Right ventricle myocardium inferior (tissue), 1 donor: ENCODE results near the gene GOLT1A. TPM values are rescaled to one million over a fixed set of nuclear protein-coding genes. Genes with fewer than 3 reads are reported as not detected.

Experiments
- ATAC-seq: fragments of 200-7000 bp; cut with Tn5 transposase; one replicate; pipeline ENCODE4 v1.9.1; 2020; ENCODE audit warnings: mild to moderate bottlenecking, moderate library complexity
- DNase-seq: peaks from one replicate; pipeline ENCODE4 v3.0.0; 2021; ENCODE audit errors: missing footprints
- intact Hi-C: fragments of 100-400 bp; cut with DNase I; formaldehyde crosslinking; loops from one replicate; pipeline ENCODE4 v1.11.0; 2022
- total RNA-seq: library from RNA; stranded (reverse); fragmentation: NEBNext Ultra II Directional; extraction: Animal tissue kit (Norgen Biotek cat#: 25700); gene quantifications from one replicate; pipeline ENCODE4 v1.2.1, GENCODE V29; 2021
- donor health status: DM: no; HTN: yes; CAD: no; lungs with severe emphysema.

GOLT1A gene
- total RNA-seq, 1 donor from 2014 or later: not detected

DNA sequence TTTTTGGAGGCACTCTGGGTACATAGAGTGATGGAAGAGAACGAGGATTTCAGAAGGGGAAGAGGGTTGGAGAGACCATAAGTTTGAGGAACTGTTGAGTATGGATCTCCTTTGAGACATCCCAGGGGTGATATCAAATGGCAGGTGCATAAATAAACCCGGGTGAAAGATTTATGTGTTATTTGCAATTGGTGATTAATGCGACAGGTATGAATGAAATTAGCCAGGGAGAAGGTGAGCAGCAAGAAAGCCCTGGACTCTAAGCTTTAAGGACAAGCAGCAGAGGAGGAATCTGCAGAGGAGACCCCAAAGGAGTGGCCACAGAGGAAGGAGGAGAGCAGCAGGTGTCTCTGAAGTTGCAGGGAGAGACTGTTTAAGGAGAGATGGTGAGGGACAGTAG, 38.8 kb downstream of the GOLT1A start:
- DNase-seq (peak; percentile 1), ATAC-seq (no peak)
- intact Hi-C loops: no loop called here

GRCh38 chr1:204172404-204173029, 41.3 kb downstream of the GOLT1A start:
- DNase-seq: no peak
- ATAC-seq: no peak
- intact Hi-C loops: no loop called here

- intact Hi-C loops: no loop called here
- no peak for DNase-seq
- no peak for ATAC-seq
These were observed 42.0 kb downstream of the GOLT1A start for GRCh38 chr1:204171751-204172178.

GRCh38 chr1:204170494-204171155, 43.2 kb downstream of the GOLT1A start:
- DNase-seq (no peak), ATAC-seq (no peak)
- intact Hi-C loops: no loop called here

- DNase-seq (no peak), ATAC-seq (no peak)
- intact Hi-C loops: no loop called here
These were observed 43.9 kb downstream of the GOLT1A start for GRCh38 chr1:204169858-204170257.

DNA sequence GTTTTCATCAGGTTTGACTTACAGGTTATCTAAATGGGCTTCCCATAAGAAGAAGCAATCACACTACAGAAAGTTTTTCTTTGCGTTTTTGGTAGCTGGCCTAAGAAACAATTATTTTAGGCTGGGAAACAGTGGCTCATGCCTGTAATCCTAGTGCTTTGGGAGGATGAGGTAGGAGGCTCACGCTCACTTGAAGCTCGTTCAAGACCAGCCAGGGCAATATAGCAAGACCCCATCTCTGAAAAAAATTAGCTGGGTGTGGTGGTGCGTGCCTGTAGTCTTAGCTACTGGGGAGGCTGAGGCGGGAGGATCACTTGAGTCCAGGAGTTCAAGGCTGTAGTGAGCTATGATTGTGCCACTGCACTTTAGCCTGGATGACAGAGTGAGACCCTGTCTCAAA, 46.1 kb downstream of the GOLT1A start:
- intact Hi-C loops: no loop called here
- ATAC-seq (no peak), DNase-seq (no peak)

GRCh38 chr1:204166219-204166618, 47.6 kb downstream of the GOLT1A start, which contains the start of gene REN:
REN (minus strand) TSS chr1:204166337; CDS start chr1:204166293, 44 bp downstream.
- intact Hi-C loops: no loop called here
- ATAC-seq (no peak), DNase-seq (no peak)

DNA sequence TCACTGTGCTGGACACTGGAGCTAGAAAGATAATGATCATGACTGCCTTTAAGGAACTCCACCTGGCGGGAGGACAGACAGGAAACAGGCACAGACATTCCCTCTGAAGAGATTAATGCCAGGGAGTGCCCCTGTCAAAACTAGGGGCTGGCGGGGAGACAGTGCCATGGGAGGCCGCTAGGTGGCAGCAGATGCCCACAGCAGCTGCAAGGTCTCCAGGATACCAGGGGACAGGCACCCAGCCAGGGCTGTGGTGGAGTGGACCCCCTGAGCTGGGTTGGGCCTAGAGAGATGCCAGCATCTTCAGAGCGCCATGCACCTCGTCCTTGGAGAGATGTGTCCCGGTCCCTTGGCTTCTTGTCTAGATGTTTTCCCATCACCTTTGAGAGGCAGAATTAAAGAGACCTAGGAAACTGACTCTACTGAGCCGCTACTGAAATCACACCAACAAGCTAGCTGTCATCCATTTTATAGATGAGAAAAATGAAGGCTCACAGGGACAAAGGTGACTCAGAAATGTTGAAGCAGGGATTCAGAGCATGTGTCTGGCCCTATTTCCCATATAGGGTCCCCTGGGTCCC, 51.2 kb downstream of the GOLT1A start:
- ATAC-seq (peak; percentile 84), DNase-seq (peak; percentile 89)
- intact Hi-C loops: loop anchor here (1.0 to 2.0 kb wide), 3 partner anchors 45 to 236 kb away; no protein-coding TSS in a partner anchor

GRCh38 chr1:204161609-204162493, 51.9 kb downstream of the GOLT1A start:
- DNase-seq (peak; percentile 45), ATAC-seq (no peak)
- intact Hi-C loops: loop anchor here (1.0 to 2.0 kb wide), 3 partner anchors 45 to 237 kb away; no protein-coding TSS in a partner anchor

DNA sequence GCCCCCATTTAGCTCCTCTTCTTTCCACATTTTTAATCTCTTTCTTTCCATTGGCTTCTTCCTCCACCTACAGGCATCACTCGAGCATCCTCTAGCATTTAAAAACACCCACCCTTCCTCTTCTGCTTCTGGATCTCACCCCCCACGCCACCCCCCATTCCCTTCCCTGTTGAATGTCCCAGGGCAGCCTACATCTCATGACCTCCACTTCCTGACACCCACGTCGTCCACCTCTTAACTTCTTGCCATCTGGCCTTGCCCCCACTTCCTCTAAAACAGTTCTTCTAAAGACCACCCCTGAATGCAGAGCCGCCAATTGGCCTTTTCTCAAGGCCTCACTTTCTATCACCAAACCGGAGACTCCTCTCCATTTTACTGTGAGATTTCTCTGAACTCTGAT, 55.8 kb downstream of the GOLT1A start:
- intact Hi-C loops: no loop called here
- DNase-seq (no peak), ATAC-seq (no peak)

DNA sequence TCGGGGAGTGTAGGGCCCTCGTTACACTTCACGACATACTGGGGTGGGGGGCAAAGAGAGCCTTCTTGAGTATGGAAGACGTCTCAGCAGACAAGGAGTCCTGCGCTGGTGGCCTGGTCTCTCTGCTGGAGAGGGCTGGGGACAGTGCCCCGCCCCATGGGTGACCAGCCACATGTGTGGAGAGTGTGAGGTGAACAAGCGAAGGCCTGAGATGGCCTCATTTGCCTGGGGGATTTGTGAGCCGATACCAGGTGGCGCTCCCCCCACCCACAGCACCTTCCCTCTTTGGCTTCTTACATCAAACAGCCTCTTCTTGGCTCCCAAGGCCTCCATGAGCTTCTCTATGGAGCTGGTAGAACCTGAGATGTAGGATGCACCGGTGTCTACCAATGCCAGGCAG, 57.9 kb downstream of the GOLT1A start:
- no peak for ATAC-seq
- no peak for DNase-seq
- intact Hi-C loops: no loop called here

DNA sequence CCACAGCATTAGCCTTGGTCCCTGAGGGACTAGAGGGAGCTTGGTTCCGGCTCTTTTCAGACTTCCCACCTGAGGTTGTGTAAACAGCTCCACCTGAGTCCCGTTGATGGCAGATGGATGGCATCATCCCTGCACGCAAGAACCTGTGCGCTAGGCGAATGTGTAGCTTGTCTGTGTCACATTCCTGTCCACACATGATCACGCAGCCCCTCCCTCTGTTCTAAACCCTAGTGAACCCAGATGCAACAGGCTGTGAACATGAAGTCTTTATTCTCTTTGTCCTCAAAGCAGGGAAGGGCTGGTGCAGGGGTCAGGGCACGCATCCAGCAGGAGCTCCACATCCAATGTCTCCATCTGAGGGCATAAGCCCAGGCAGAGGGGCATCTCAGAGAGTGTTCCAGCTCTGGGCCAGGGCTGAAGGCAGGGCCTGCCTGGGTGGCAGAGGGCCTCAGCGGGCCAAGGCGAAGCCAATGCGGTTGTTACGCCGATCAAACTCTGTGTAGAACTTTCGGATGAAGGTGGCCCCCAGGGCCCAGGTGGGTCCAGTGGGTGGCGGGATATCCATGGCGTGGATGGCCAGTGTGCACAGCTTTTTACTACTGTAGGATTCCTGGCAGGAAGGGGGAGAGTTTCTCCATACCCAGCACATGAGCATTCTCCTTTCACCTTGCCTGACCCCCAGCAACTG, 59.1 kb downstream of the GOLT1A start:
- ATAC-seq (no peak), DNase-seq (peak; percentile 63)
- intact Hi-C loops: no loop called here

DNA sequence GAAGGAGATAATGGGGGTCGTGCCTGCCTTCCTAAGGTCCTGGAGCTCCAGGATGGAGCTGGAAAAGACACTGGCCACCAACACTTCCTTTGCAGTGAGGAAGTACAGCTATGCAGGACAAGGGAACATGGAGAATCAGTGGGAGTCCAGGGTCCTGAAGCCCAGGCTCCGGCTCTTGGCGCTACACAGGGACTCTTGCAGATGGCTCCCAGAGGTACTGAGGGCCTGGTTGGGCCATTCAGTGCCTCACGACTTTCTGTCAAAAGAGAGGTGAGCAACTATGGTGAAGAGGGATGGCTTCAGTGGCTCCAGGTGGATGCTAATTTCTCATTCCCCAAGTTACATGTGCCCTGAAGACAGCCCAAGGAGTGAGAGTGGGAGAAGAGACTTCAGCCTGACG, 60.1 kb downstream of the GOLT1A start:
- ATAC-seq: no peak
- peak; percentile 54 for DNase-seq
- intact Hi-C loops: no loop called here

GRCh38 chr1:204152310-204153044, 61.3 kb downstream of the GOLT1A start:
- peak; percentile 68 for DNase-seq
- intact Hi-C loops: no loop called here
- ATAC-seq: no peak

GRCh38 chr1:204151552-204152309, 62.1 kb downstream of the GOLT1A start, which contains the start of gene ETNK2:
ETNK2 (minus strand) TSS chr1:204152044; CDS start chr1:204151852, 192 bp downstream.
- intact Hi-C loops: no loop called here
- ATAC-seq (peak; percentile 38), DNase-seq (no peak)

DNA sequence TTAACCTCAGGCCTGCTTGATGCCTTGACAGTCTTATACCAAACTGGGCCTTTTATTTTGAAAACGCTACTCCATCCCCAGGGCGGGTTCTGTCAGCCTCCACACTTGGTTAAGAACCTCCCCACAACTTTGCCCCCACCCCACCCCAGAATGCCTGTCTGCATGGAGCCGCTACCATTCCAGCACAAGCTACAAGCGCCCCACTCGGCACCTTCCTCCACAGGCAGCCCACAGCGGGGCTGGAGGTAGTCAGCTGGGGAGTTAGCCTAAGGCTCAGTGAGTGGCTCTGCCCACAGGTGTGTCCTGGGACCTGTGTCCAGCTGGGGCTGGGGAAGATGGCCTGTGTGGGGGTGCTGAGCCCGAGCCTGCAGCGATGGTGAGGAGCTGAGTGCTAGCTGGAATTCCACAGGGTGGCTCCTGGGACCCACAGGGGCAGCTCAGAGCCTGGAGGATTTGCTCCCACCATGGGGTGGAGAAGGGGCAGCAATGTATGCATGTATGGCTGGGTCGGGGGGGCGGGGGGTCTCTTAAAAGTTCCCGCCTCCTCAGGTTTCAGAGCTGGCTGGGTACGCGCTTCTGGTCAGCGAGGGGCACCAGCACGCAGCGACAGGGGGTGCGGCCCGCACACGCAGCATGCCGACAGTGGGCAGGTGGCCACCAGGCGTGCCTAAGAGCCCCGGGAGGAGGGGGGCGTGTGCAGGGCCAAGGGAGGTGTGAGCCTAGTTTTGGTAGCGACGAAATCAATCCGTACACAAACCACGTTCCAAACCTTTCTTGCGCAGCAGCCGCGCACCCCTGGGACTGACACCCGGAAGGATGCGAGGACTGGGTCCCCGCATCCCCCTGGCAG, 62.9 kb downstream of the GOLT1A start:
- DNase-seq (peak; percentile 58), ATAC-seq (peak; percentile 43)
- intact Hi-C loops: no loop called here
